GM23338 (cell line): Measurements from ENCODE around the gene VEGFB. TPM values are rescaled to one million over a fixed set of nuclear protein-coding genes. Genes with fewer than 3 reads are reported as not detected.

Experiments
- ATAC-seq: fragments of 200-7000 bp; cut with Tn5 transposase; 3 replicates; pipeline ENCODE4 v1.9.1; 2020
- DNase-seq: peaks from one replicate; pipeline ENCODE4 v3.0.0-alpha.2; 2015; ENCODE audit warnings: low spot score
- H2AFZ ChIP-seq: fragments of 200-600 bp; sonication (generic); 2 replicates; pipeline ENCODE4 v1.8.0; 2016; ENCODE audit warnings: antibody characterized with exemption, mild to moderate bottlenecking, moderate library complexity
- H3F3A ChIP-seq: fragments of 200-600 bp; sonication (generic); replicated peaks from 2 replicates; pipeline ENCODE4 v1.8.0; 2017; ENCODE audit warnings: antibody characterized with exemption, mixed run types, low read depth
- H3K27ac ChIP-seq: fragments of 200-600 bp; sonication (generic); 2 replicates; pipeline ENCODE4 v1.6.1; 2016; ENCODE audit warnings: low read depth
- H3K27me3 ChIP-seq: fragments of 200-600 bp; sonication (generic); 2 replicates; pipeline ENCODE4 v1.8.0; 2016; ENCODE audit warnings: mild to moderate bottlenecking, mixed run types, moderate library complexity; ENCODE audit not compliant: insufficient read depth
- H3K36me3 ChIP-seq: fragments of 200-600 bp; sonication (generic); 2 replicates; pipeline ENCODE4 v1.8.0; 2016; ENCODE audit warnings: mild to moderate bottlenecking; ENCODE audit not compliant: insufficient read depth
- H3K4me1 ChIP-seq: fragments of 200-600 bp; sonication (generic); 2 replicates; pipeline ENCODE4 v1.8.0; 2016; ENCODE audit warnings: mild to moderate bottlenecking, moderate library complexity; ENCODE audit not compliant: insufficient read depth
- H3K4me2 ChIP-seq: fragments of 200-600 bp; sonication (generic); 2 replicates; pipeline ENCODE4 v1.7.1; 2017; ENCODE audit warnings: mixed run types
- H3K4me3 ChIP-seq: fragments of 200-600 bp; sonication (generic); 2 replicates; pipeline ENCODE4 v1.6.1; 2016; ENCODE audit warnings: mixed run types
- H3K79me2 ChIP-seq: fragments of 200-600 bp; sonication (generic); replicated peaks from 2 replicates; pipeline ENCODE4 v1.8.0; 2017; ENCODE audit warnings: mild to moderate bottlenecking; ENCODE audit not compliant: insufficient read depth
- H3K9me2 ChIP-seq: fragments of 200-600 bp; sonication (generic); 2 replicates; pipeline ENCODE4 v1.8.0; 2017; ENCODE audit not compliant: insufficient read depth
- H4K20me1 ChIP-seq: fragments of 200-600 bp; sonication (generic); replicated peaks from 2 replicates; pipeline ENCODE4 v1.8.0; 2017; ENCODE audit warnings: mild to moderate bottlenecking; ENCODE audit not compliant: insufficient read depth
- H3K27ac Mint-ChIP-seq: 2 replicates; pipeline ENCODE4 v1.8.0; 2020; ENCODE audit warnings: inconsistent platforms, mild to moderate bottlenecking, moderate library complexity, mixed read lengths
- H3K27me3 Mint-ChIP-seq: 3 replicates; pipeline ENCODE4 v1.8.0; 2022; ENCODE audit warnings: low read depth, mild to moderate bottlenecking, moderate library complexity, mixed read lengths, inconsistent platforms; ENCODE audit not compliant: insufficient read depth, poor library complexity
- H3K36me3 Mint-ChIP-seq: 3 replicates; pipeline ENCODE4 v1.8.0; 2021; ENCODE audit warnings: low read depth, mild to moderate bottlenecking, inconsistent platforms, moderate library complexity, mixed read lengths
- H3K4me1 Mint-ChIP-seq: 3 replicates; pipeline ENCODE4 v1.8.0; 2020; ENCODE audit warnings: mild to moderate bottlenecking, inconsistent platforms, mixed read lengths
- H3K4me3 Mint-ChIP-seq: 3 replicates; pipeline ENCODE4 v1.8.0; 2021; ENCODE audit warnings: moderate library complexity, mild to moderate bottlenecking, inconsistent platforms, mixed read lengths
- H3K9me3 Mint-ChIP-seq: 3 replicates; pipeline ENCODE4 v1.8.0; 2020; ENCODE audit warnings: moderate library complexity, mild to moderate bottlenecking, inconsistent platforms, mixed read lengths
- CTCF ChIP-seq, 2 experiments: fragments of 200-600 bp in 1 of 2; sonication (generic) in 1 of 2; conservative IDR thresholded peaks; 2 replicates each; pipeline versions ENCODE4 v1.5.1 to v1.6.1; 2016 to 2017; ENCODE audit warnings: antibody characterized with exemption in 2 of 2, low read depth in 2 of 2, mild to moderate bottlenecking in 2 of 2, moderate library complexity in 1 of 2
- ETS1 ChIP-seq: IDR thresholded peaks from 2 replicates; pipeline ENCODE4 v1.6.1; 2016; ENCODE audit warnings: antibody characterized with exemption
- EZH2 ChIP-seq: fragments of 200-600 bp; sonication (generic); IDR thresholded peaks from one replicate; pipeline ENCODE4 v1.8.0; 2017; ENCODE audit warnings: antibody characterized with exemption, mild to moderate bottlenecking, low read depth; ENCODE audit not compliant: unreplicated experiment
- EZH2phosphoT487 ChIP-seq: fragments of 200-600 bp; sonication (generic); IDR thresholded peaks from one replicate; pipeline ENCODE4 v1.8.1; 2018; ENCODE audit warnings: antibody characterized with exemption; ENCODE audit not compliant: unreplicated experiment
- JUNB ChIP-seq: IDR thresholded peaks from one replicate; pipeline ENCODE4 v1.6.1; 2016; ENCODE audit warnings: antibody characterized with exemption; ENCODE audit not compliant: unreplicated experiment
- NANOG ChIP-seq: IDR thresholded peaks from 2 replicates; pipeline ENCODE4 v1.6.1; 2016; ENCODE audit warnings: antibody characterized with exemption, borderline replicate concordance
- ZNF114 ChIP-seq: fragments of 250-450 bp; sonication (Bioruptor Pico); IDR thresholded peaks from 2 replicates; pipeline ENCODE4 v1.5.0; 2020; ENCODE audit warnings: mild to moderate bottlenecking, moderate library complexity
- ZNF331 ChIP-seq: fragments of 250-450 bp; sonication (Bioruptor Pico); IDR thresholded peaks from 2 replicates; pipeline ENCODE4 v1.5.0; 2020; ENCODE audit warnings: low read depth, mild to moderate bottlenecking, moderate library complexity
- ZNF462 ChIP-seq: fragments of 250-450 bp; sonication (Bioruptor Pico); IDR thresholded peaks from 2 replicates; pipeline ENCODE4 v1.5.0; 2020; ENCODE audit warnings: mild to moderate bottlenecking, moderate library complexity
- polyA plus RNA-seq: library from polyadenylated mRNA; unstranded; fragments of >200 nt; fragmentation: Nextera tagmentation; extraction: Ambion mirVana; gene quantifications from 2 replicates; pipeline ENCODE4 v1.2.1, GENCODE V29; 2016
- total RNA-seq: library from RNA; depleted of rRNA; stranded (reverse); fragments of >200 nt; shearing (Covaris generic); gene quantifications from 2 replicates; pipeline ENCODE4 v1.2.3, GENCODE V29; 2014

VEGFB gene
- total and polyA plus RNA-seq, 2 experiments from 2014 or later = 20.8 to 25.8 TPM

- TF ChIP-seq ETS1 = no peak
- no peak for TF ChIP-seq ZNF114 (CRISPR knock-in tag)
- no peak for TF ChIP-seq EZH2
- no peak for TF ChIP-seq NANOG
Measured at GRCh38 chr11:64198511-64198910, 35.9 kb upstream of the VEGFB start (continued).

- ATAC-seq = no peak
- peaks cover 73% of the 10 kb centered on the region for H3K36me3 ChIP-seq
- no peak overlapping the region for H3K4me3 Mint-ChIP-seq
- H3F3A ChIP-seq = peaks cover 68% of the 10 kb centered on the region
- H3K27me3 ChIP-seq = no peaks in the 10 kb centered on the region
- peaks cover 14% of the 10 kb centered on the region for H3K4me1 Mint-ChIP-seq
- H3K27ac ChIP-seq = no peak overlapping the region
- no peak overlapping the region for H2AFZ ChIP-seq
- H3K9me2 ChIP-seq = no peaks in the 10 kb centered on the region
- H3K9me3 Mint-ChIP-seq = no peaks in the 10 kb centered on the region
- 0 out of 2 replicates have a peak, but pooled peaks cover 10% of the 10 kb centered on the region for H3K79me2 ChIP-seq
- H4K20me1 ChIP-seq = peaks cover 54% of the 10 kb centered on the region
- H3K36me3 Mint-ChIP-seq = peaks cover 94% of the 10 kb centered on the region
- no peaks in the 10 kb centered on the region; the same call in 1 of the 2 replicates for H3K4me1 ChIP-seq
- peaks cover 5% of the 10 kb centered on the region for H3K27me3 Mint-ChIP-seq
- no peak overlapping the region for H3K27ac Mint-ChIP-seq
- H3K4me2 ChIP-seq = no peak overlapping the region
- no peak overlapping the region for H3K4me3 ChIP-seq
- TF ChIP-seq CTCF (conservative IDR thresholded peaks at IDR 0.05; ENCODE audit: low read depth in 2 of 2) (no peak), EZH2phosphoT487 (no peak), NANOG (no peak)
- DNase-seq = no peak
Measured at GRCh38 chr11:64201543-64201942, 32.8 kb upstream of the VEGFB start.

- no peak for ATAC-seq
- H3K36me3 Mint-ChIP-seq = peaks cover 79% of the 10 kb centered on the region
- H3K4me1 Mint-ChIP-seq = peaks cover 18% of the 10 kb centered on the region
- Histone ChIP-seq H3K27me3 (no peaks in the 10 kb centered on the region), H3K79me2 (0 out of 2 replicates have a peak, but pooled peaks cover 10% of the 10 kb centered on the region), H3K4me2 (no peak overlapping the region), H4K20me1 (peaks cover 44% of the 10 kb centered on the region), H2AFZ (no peak overlapping the region), H3K9me2 (no peaks in the 10 kb centered on the region), H3K27ac (no peak overlapping the region), H3K4me3 (no peak overlapping the region), H3K4me1 (no peaks in the 10 kb centered on the region; the same call in 1 of the 2 replicates), H3F3A (peaks cover 55% of the 10 kb centered on the region), H3K36me3 (peaks cover 60% of the 10 kb centered on the region)
- no peaks in the 10 kb centered on the region for H3K9me3 Mint-ChIP-seq
- no peak for DNase-seq
- no peak overlapping the region for H3K27ac Mint-ChIP-seq
- H3K4me3 Mint-ChIP-seq = no peak overlapping the region
- H3K27me3 Mint-ChIP-seq = peaks cover 10% of the 10 kb centered on the region
- TF ChIP-seq JUNB (no peak), CTCF (conservative IDR thresholded peaks at IDR 0.05; ENCODE audit: low read depth in 2 of 2) (no peak), ZNF462 (CRISPR knock-in tag) (no peak), EZH2 (no peak), ZNF331 (no peak)
Measured at GRCh38 chr11:64202992-64203391, 31.4 kb upstream of the VEGFB start.
